ENCODE data around the gene MADCAM1. TPM values are rescaled to one million over a fixed set of nuclear protein-coding genes. Genes with fewer than 3 reads are reported as not detected.

MADCAM1 gene
- total and polyA plus RNA-seq, 10 of the 15 experiments (the other 5 are each of a cell fraction or from before 2014, with no cell fraction given) = 0.06 to 0.32 (median 0.31) TPM; not detected in 5

GRCh38 chr19:524062-524674, 27.9 kb downstream of the MADCAM1 start:
- POLR2A ChIA-PET = interaction anchor here (0.7 kb wide), 1 partner anchor 159 kb away, joined by 3 read pairs; no protein-coding TSS in a partner anchor
- FAIRE-seq (no peak), ATAC-seq (no peak), DNase-seq (ENCODE audit: low read depth, low spot score) (no peak)
- no peak overlapping the region for H3K9ac ChIP-seq (ENCODE audit: control insufficient read depth, insufficient read depth, low read length)
- no peaks in the 10 kb centered on the region for H3K27me3 ChIP-seq (replicated peaks in 1 of 2; ENCODE audit: control insufficient read depth in 2 of 2, insufficient read depth in 2 of 2, low read length in 1 of 2)
- CTCF ChIA-PET = interaction anchor here (1.0 kb wide), 1 partner anchor 14 kb away, joined by 4 read pairs; no protein-coding TSS in a partner anchor
- no peaks in the 10 kb centered on the region for H3K36me3 ChIP-seq (ENCODE audit: control insufficient read depth in 2 of 2, insufficient read depth in 2 of 2, low read length in 1 of 2)
- intact Hi-C loops (cut with micrococcal nuclease; ENCODE audit: unreplicated experiment) = no loop called here
- no peak overlapping the region for H3K4me2 ChIP-seq (ENCODE audit: control insufficient read depth, insufficient read depth)
- in situ Hi-C loops (cut with MboI) = no loop called here
- TF ChIP-seq ZNF384 (IDR thresholded peaks at IDR 0.05; ENCODE audit: borderline replicate concordance, low read depth, low read length) (no peak), ZSCAN29 (IDR thresholded peaks at IDR 0.05) (no peak), IRF3 (IDR thresholded peaks at IDR 0.05) (no peak), BCL11A (IDR thresholded peaks at IDR 0.05; ENCODE audit: low read depth, low read length) (no peak), IKZF2 (IDR thresholded peaks at IDR 0.05) (no peak), FOXM1 (IDR thresholded peaks at IDR 0.05; ENCODE audit: low read depth, low read length) (no peak), NKRF (conservative IDR thresholded peaks at IDR 0.05) (no peak)
- RAD21 ChIA-PET (ENCODE audit: unreplicated experiment) = no interaction called here
- no peak overlapping the region for H2AFZ ChIP-seq (ENCODE audit: control insufficient read depth, low read depth, low read length)
- SMC1A ChIA-PET (ENCODE audit: uncharacterized antibody, unreplicated experiment) = no interaction called here
- no peaks in the 10 kb centered on the region for H3K79me2 ChIP-seq (ENCODE audit: control insufficient read depth, insufficient read depth, low read length)
- no peak overlapping the region for H3K4me3 ChIP-seq
- no TSS peak for BruUV-seq (replicated peaks)
- 46% methylated on average over 16 of the region's 29 CpGs for WGBS (ENCODE audit: insufficient coverage, insufficient replicate concordance, low lambda C conversion rate, missing lambda C conversion rate)
- H4K20me1 ChIP-seq (ENCODE audit: control insufficient read depth, insufficient read depth) = no peaks in the 10 kb centered on the region
- no peaks in the 10 kb centered on the region; the same call in 2 of the 3 replicates for H3K9me3 ChIP-seq (replicated peaks; ENCODE audit: control insufficient read depth, insufficient read depth, low read length)
- H3K27ac ChIP-seq (ENCODE audit: control insufficient read depth, insufficient read depth) = no peak overlapping the region
- H3K4me1 ChIP-seq (ENCODE audit: control insufficient read depth, insufficient read depth, low read length) = no peaks in the 10 kb centered on the region
